ENCODE results near the gene PFDN1. TPM values are rescaled to one million over a fixed set of nuclear protein-coding genes. Genes with fewer than 3 reads are reported as not detected.
A peak's percentile ranks its signal among the peaks of the same experiment; 100 is the strongest.

The PFDN1 gene
- total RNA-seq, 1 donor: 60.2 TPM

DNA sequence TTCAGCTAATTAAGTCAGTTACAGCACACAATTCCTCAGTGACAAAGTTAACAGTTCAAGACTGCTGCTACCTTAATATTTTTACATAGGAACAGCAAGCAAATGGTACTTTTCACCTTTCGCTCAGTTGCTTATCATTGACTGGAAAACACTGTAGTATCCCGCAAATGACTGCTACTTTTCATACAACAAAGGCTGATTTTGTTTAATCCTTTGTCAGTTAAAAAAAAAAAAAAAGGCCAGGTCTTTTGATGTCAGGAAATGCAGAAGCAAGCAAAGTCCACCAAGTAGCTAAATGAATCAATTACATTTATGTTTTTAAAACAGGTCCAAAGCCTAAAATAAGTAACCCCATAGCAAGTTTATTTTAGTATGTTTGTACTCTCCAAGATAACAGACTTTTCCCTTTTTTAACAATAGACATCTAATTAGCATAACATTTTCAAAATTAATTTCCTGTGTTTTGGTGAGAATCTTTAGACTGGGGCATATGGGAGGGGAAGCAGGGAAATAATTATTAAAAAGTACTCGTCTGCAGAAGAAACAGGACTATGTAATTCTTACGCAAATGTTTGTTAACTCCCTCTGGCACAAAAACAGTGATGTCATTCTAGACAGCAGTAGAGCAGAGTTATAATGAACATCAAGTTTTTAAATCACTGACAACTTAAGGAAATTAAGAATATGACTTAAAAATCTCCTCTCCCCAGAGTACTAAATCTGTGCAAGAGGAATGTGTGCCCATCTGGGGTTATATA, 9.6 kb downstream of the PFDN1 start:
- H3K4me3 ChIP-seq (ENCODE audit: low read depth, low read length): no peak overlapping the region
- peak; percentile 42 for DNase-seq (ENCODE audit: low read depth)
- TF ChIP-seq, protein P1, sequence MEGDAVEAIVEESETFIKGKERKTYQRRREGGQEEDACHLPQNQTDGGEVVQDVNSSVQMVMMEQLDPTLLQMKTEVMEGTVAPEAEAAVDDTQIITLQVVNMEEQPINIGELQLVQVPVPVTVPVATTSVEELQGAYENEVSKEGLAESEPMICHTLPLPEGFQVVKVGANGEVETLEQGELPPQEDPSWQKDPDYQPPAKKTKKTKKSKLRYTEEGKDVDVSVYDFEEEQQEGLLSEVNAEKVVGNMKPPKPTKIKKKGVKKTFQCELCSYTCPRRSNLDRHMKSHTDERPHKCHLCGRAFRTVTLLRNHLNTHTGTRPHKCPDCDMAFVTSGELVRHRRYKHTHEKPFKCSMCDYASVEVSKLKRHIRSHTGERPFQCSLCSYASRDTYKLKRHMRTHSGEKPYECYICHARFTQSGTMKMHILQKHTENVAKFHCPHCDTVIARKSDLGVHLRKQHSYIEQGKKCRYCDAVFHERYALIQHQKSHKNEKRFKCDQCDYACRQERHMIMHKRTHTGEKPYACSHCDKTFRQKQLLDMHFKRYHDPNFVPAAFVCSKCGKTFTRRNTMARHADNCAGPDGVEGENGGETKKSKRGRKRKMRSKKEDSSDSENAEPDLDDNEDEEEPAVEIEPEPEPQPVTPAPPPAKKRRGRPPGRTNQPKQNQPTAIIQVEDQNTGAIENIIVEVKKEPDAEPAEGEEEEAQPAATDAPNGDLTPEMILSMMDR (IDR thresholded peaks at IDR 0.05; ENCODE audit: insufficient read depth, low read length): no peak

DNA sequence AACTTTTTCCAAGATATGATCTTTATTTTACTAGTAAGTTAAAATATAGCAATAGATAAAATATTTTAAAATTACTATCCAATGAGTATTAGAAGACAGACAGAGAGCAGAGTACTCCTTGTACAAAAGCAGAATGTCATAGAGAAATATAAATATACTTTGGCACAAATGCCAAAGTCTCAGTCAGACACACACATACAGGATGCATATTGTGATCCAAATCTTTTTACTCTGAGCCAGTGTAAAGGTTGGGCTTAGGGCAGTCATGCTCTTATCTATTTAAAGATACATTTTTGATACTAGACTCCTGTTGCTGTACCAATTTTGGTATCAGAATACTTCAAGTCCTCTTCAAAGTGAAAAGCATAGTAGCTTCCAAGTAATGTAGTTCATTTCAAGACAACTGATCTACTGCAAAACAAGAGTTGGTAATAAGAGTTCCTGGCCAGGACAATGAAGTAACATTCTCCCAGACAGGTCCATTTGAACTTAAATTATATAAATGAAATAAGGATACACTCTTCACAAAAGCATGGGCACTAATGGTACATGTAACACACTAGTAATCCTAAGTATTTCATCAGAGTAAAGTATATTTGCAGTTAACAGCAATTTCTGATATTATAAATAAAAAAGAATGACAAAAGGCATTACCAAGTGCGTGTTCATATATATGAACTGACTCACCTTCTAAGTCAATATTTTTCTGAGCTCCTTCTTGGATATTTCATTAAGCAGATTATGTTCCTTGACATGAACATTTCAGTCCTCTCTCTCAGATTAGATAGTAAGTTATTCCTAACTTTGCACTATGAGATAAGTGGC, 10.5 kb downstream of the PFDN1 start:
- H3K4me3 ChIP-seq (ENCODE audit: low read depth, low read length): no peak overlapping the region
- TF ChIP-seq, protein P1 (IDR thresholded peaks at IDR 0.05; ENCODE audit: insufficient read depth, low read length): no peak
- peak; percentile 49 for DNase-seq (ENCODE audit: low read depth)

DNA sequence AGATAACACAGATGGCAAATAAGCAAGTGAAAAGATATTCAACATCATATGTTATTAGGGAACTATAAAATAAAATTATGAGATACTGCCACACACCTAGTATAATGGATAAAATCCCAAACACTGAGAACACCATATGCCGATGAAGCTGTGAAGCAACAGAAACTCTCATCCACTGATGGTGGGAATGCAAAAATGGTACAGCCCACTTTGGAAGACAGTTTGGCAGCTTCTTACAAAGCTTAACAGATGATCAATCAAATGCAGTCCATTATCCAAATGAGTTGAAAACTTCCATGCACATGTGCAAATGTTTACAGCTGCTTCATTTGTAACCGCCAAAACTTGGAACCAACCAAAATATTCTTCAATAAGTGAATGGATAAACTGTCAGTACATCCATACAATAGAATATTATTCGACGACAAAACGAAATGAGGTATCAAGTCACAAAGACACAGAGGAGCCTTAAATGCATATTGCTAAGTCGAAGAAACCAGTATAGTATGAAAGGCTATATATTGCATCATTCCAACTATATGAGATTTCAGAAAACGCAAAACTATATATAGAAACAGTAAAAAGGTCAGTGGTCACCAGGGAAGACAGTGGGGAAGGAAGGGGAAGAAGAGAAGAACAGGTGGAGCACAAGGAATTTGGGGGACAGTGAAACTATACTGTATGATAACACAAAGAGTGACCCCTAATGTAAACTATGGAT, 14.9 kb downstream of the PFDN1 start:
- DNase-seq (ENCODE audit: low read depth): no peak
- TF ChIP-seq, protein P1 (IDR thresholded peaks at IDR 0.05; ENCODE audit: insufficient read depth, low read length): no peak
- H3K4me3 ChIP-seq (ENCODE audit: low read depth, low read length): no peak overlapping the region

DNA sequence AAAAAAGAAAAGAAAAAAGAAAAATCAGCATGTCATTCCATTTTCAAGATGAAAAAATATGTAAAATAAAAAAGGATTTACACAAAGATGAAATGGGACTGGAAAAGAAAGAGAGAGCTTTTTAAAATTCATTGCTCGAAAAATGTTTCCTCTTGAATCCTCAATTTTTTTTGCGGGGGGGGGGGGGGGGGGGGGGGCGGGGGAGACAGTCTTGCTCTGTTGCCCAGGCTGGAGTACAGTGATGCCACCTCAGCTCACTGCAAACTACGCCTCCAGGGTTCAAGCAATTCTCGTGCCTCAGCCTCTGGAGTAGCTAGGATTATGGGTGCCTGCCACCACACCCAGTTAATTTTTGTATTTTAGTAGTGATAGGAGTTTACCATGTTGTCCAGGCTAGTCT, 16.5 kb downstream of the PFDN1 start:
- H3K4me3 ChIP-seq (ENCODE audit: low read depth, low read length): no peak overlapping the region
- DNase-seq (ENCODE audit: low read depth): no peak
- TF ChIP-seq, protein P1 (IDR thresholded peaks at IDR 0.05; ENCODE audit: insufficient read depth, low read length): no peak

DNA sequence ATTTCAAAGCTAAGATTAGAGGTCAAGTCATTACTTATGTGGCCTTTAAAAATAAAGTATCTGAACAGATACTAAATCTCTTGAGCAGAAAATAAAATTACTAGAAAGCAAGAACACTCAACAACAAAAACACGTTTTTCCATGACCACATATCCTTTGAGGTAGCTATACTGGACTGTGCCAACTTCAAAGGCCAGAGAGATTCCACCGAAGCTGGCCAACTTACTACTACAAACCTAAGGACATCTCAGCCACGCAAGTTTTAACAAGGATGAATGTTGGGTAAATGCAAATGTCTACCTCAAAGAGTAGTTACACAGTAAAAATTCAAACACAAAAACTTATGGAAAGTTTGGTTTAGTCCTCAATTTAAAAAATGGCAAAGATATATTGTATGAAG, 18.9 kb downstream of the PFDN1 start:
- no peak for DNase-seq (ENCODE audit: low read depth)
- H3K4me3 ChIP-seq (ENCODE audit: low read depth, low read length): no peak overlapping the region
- TF ChIP-seq, protein P1 (IDR thresholded peaks at IDR 0.05; ENCODE audit: insufficient read depth, low read length): no peak

DNA sequence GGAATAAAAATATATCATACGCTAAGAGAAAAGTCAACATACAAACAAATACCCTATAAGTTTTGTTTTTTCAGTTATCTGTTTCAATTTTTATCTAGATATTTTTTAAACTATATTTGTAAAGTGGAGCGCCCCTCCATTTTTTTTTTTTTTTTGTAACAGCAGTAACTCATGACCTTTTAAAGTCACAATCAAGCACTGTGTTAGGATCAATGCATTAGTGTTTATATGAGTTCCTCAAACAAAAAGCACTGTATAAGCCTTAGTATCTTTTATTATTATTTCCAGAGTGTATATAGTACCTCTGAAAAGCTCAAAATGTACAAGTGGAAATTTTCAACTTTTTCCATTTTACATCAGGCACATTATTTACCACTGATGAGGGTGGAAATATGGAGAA, 20.6 kb downstream of the PFDN1 start:
- H3K4me3 ChIP-seq (ENCODE audit: low read depth, low read length): no peak overlapping the region
- TF ChIP-seq, protein P1 (IDR thresholded peaks at IDR 0.05; ENCODE audit: insufficient read depth, low read length): no peak
- DNase-seq (ENCODE audit: low read depth): no peak

All from fibroblast of the aortic adventitia (primary cell).